Epithelial cell of esophagus (primary cell): ENCODE measurements around the gene SLC12A2.

Source experiments
- DNase-seq: peaks from one replicate; pipeline ENCODE4 v3.0.0; 2010; ENCODE audit warnings: low read depth
- H3K4me3 ChIP-seq: 2 replicates; pipeline ENCODE4 v1.5.1; 2011; ENCODE audit warnings: mild to moderate bottlenecking, low read length, control low read depth
- TF ChIP-seq, protein P1 (sequence below): IDR thresholded peaks from 2 replicates; pipeline ENCODE4 v1.5.1; 2011; ENCODE audit warnings: low read depth, mild to moderate bottlenecking, low read length, control low read depth, inconsistent platforms; ENCODE audit not compliant: insufficient read depth; ENCODE audit errors: missing control alignments

SLC12A2 gene

DNA sequence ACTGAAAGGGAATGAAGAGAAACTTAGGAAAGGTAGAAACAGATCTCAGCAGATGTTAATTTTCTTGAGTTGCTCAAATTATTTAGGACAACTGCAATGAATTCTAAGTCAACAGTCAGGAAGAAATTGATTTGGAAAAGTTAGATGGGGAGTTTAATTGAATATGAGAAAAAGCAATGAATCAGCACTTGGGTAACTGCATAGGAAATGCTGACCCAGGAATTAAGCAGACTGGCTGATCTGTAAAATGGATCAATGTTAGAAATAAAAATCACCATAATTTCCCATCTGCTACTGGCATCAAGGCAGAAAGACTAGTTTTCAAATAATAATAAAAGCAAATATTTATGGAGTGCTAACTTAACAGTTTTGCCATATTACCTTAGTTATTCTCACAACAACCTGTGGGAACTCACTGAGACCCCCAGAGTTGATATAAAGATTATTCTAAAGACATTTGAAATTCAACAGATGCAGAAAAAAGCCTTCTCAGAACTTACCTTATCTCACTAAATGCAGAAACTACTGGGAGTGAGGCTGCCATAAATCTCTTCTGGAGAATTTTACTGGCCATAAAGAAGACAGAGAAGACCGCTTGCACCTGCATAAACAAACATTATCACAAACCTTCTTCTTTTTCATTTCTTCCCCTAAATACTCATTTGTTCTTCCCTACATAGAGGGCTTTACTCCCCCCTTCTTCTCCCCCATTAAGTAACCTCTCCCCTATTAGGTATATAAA lies 22.8 kb upstream of the SLC12A2 start:
- DNase-seq: no peak

DNA sequence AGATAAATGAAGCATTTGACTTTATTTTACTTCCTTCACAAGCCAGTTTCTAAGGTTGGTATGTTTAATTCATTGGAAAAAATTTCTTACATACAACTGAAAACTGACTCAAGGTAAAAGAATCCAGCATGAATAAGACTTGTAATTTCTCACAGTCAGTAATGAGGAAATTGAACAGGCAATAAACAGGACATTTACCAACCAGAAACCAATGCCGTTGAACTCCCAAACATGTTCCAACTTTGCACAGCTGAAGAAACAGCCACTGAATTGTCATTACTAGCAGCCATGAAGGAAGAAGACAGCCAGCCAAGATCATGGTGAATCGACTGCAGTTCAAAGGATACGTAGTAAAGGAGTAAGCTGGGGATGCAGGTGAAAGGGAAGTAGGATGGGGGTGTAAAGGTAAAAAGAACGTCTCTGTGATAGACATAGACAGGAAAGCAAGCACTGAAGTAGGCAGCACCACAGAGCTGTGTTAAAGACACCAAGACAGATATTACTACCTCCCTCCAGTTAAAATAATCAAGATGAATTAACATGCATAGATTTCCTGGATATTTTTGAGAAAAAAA lies 21.3 kb upstream of the SLC12A2 start:
- TF ChIP-seq, protein P1, sequence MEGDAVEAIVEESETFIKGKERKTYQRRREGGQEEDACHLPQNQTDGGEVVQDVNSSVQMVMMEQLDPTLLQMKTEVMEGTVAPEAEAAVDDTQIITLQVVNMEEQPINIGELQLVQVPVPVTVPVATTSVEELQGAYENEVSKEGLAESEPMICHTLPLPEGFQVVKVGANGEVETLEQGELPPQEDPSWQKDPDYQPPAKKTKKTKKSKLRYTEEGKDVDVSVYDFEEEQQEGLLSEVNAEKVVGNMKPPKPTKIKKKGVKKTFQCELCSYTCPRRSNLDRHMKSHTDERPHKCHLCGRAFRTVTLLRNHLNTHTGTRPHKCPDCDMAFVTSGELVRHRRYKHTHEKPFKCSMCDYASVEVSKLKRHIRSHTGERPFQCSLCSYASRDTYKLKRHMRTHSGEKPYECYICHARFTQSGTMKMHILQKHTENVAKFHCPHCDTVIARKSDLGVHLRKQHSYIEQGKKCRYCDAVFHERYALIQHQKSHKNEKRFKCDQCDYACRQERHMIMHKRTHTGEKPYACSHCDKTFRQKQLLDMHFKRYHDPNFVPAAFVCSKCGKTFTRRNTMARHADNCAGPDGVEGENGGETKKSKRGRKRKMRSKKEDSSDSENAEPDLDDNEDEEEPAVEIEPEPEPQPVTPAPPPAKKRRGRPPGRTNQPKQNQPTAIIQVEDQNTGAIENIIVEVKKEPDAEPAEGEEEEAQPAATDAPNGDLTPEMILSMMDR: no peak
- peak; percentile 93 for DNase-seq
- H3K4me3 ChIP-seq: no peak overlapping the region

More for the DNA sequence above, 22.8 kb upstream of the SLC12A2 start:
- H3K4me3 ChIP-seq: no peak overlapping the region
- TF ChIP-seq, protein P1: no peak

DNA sequence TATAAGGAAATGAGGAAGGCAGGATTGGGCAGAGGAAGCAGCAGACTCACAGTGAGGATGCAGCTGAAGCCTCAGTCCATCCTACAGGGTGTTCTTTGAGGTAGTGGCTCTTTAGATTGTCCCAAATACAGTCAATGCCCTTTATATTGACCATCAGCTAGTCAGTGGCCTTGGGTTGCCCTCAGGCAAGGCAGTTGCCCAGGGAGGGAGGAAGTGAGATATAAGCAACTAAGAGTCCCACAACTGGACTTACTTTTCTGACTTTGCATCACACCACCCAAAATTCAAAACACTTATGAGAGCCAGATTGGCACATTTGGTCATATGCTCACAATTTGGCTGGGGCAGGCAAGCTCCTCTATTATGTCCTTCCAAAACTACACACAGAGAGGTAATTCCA lies 9.4 kb upstream of the SLC12A2 start:
- TF ChIP-seq, protein P1: no peak
- no peak for DNase-seq
- H3K4me3 ChIP-seq: no peak overlapping the region

DNA sequence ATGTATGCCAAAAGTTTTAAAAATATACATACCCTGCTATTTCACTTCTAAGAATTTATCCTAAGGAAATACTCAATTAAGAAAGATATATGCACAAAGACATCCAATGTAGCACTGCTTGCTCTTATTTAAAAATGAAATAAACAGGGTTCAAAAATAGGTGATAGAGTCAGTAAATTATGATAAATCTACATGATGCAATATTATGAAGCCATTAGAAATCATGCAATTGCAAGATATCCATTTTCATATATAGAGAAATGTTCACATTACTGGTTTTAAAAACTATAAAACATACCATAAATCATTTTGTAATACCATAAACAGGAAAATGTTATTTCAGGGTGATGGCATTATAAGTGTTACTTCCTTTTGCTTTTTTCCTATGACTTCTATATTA lies 8.6 kb upstream of the SLC12A2 start:
- TF ChIP-seq, protein P1: no peak
- no peak for DNase-seq

DNA sequence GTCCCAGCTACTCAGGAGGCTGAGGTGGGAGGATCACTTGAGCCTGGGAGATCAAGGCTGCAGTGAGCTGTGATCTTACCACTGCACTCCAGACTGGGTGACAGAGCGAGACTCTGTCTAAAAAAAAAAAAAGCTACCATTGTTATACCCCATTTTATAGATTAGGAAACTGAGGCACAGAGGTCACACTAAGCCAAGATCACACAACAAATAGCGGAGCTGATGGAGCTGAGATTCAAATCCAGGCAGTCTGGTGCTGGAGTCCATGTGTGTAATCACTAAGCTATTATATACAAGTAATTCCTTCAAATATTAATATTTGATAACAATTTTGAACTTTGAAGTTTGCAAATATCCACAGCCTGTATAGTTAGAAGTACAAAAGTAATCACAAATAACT lies 6.0 kb upstream of the SLC12A2 start:
- DNase-seq: no peak
- TF ChIP-seq, protein P1: no peak
- H3K4me3 ChIP-seq: no peak overlapping the region

More for the DNA sequence above, 8.6 kb upstream of the SLC12A2 start:
- no peak overlapping the region for H3K4me3 ChIP-seq

DNA sequence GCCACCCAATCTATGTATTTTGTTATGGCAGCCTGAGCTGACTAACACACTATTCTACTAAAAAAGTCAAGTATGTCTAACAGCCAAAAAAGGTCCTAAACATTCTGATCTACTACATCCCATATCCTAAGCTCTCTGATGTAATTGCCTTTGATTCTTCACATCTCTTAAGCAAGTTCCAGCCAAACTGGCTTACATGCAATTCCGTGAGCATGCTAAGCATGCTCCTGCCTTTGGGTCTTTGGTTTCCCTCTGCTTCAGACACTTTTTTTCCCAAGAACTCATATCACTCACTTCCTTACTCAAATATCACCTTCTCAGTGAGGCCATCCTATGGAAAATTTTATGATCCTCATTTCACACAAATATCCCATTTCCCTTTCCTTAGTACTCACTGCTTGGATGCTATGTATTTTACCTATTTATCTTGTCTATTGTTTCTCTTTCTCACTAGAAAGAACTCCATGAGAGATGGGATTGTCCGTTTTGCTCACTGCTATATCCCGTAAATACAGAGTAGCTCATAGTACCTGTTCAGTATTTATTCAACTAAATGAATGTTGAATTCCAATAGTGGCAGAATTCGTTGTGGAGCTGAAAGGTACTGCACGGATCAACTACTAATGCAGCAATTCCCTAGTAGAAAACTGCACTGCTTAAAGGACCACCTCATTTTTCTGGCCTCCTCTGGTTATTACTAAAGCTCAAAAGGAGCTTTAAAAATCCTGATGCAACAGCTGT lies 2.3 kb upstream of the SLC12A2 start:
- TF ChIP-seq, protein P1: peak; percentile 39
- peak; percentile 33 for DNase-seq

More for the DNA sequence above, 2.3 kb upstream of the SLC12A2 start:
- H3K4me3 ChIP-seq: peak overlapping the region; percentile 77
